ENCODE measurements around the gene SPINT2.

DNA sequence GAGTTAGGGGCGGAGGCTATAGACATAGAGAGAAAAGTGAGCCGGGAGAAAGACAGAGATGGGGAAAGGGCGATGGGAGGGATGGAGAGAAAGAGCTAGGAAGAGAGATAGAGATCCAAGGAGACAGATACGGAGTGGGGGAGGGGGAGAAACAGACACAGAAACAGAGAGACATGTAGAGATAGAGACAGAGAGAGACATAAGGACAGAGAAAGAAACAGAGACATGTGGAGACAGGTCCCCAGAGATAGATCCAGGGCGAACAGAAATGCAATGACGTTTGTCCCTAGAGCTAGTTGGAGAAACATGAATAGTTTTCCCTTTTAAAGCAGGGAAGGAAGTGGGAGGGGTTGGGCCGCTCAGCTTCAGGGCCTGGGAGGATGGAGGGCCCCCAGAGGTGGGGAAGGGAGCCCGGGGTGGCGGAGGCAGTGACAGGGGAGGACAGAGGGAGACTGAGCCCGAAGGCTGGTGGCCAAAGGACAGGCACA is 12.8 kb upstream of the SPINT2 start:
- TF ChIP-seq, protein P1, sequence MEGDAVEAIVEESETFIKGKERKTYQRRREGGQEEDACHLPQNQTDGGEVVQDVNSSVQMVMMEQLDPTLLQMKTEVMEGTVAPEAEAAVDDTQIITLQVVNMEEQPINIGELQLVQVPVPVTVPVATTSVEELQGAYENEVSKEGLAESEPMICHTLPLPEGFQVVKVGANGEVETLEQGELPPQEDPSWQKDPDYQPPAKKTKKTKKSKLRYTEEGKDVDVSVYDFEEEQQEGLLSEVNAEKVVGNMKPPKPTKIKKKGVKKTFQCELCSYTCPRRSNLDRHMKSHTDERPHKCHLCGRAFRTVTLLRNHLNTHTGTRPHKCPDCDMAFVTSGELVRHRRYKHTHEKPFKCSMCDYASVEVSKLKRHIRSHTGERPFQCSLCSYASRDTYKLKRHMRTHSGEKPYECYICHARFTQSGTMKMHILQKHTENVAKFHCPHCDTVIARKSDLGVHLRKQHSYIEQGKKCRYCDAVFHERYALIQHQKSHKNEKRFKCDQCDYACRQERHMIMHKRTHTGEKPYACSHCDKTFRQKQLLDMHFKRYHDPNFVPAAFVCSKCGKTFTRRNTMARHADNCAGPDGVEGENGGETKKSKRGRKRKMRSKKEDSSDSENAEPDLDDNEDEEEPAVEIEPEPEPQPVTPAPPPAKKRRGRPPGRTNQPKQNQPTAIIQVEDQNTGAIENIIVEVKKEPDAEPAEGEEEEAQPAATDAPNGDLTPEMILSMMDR (IDR thresholded peaks at IDR 0.05) = no peak
- no peak for TF ChIP-seq POLR2A (IDR thresholded peaks at IDR 0.05)
